Testis (tissue), 2 donors: ENCODE data around the gene COL25A1.

Experiments
- CTCF ChIP-seq, 3 experiments: fragments of 450-650 bp in 2 of 3; fragments of 200-600 bp in 1 of 3; sonication (generic) in 1 of 3; IDR thresholded peaks; one replicate each; pipeline ENCODE4 v1.5.1; 2016 to 2019; ENCODE audit warnings: antibody characterized with exemption in 3 of 3, mild to moderate bottlenecking in 2 of 3, moderate library complexity in 1 of 3
- POLR2A ChIP-seq: fragments of 450-650 bp; IDR thresholded peaks from one replicate; pipeline ENCODE4 v1.6.1; 2017; ENCODE audit warnings: antibody characterized with exemption, mild to moderate bottlenecking, moderate library complexity

GRCh38 chr4:109256818-109257217, 45.6 kb downstream of the COL25A1 start:
- TF ChIP-seq CTCF (IDR thresholded peaks at IDR 0.05): no peak
- no peak for TF ChIP-seq POLR2A
